ENCODE measurements around the gene STT3B. TPM values are rescaled to one million over a fixed set of nuclear protein-coding genes. Genes with fewer than 3 reads are reported as not detected.

Gene STT3B
- total RNA-seq, 1 donor, result 244 TPM

DNA sequence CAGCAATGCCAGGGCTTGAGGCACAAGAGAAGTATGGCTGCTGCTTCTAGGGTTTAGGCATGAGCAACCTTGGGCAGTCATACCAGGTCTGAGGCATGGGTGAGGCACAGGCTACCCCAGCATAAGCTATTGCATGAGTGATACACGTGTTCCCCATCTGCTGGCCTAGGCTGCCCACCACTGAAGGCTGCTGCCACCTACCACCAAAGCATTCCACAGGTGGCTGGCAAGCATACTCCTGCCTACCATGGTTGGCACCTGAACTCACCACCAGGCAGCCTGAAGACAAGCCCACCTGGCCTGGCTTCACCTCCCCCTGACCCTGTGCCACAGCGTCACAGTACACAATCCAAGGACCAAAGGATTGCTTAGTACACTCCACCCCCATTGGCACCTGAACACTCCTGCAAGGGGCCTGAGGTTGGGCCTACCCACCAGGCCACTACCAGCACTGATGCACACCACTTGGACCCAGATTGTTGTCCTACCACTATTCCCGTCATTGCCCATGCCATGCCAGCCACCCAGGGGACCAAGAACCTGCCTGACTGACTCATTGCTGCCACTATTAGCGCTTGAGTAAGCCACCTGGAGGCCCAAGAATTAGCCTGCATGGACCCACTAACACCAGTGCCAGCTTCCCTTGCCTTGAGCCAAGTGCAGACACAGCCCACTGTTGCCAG lies 115.7 kb downstream of the STT3B start:
- no peak for DNase-seq (ENCODE audit: low read depth)
- no peak overlapping the region for H3K4me3 ChIP-seq (ENCODE audit: low read depth, low read length)
- TF ChIP-seq, protein P1, sequence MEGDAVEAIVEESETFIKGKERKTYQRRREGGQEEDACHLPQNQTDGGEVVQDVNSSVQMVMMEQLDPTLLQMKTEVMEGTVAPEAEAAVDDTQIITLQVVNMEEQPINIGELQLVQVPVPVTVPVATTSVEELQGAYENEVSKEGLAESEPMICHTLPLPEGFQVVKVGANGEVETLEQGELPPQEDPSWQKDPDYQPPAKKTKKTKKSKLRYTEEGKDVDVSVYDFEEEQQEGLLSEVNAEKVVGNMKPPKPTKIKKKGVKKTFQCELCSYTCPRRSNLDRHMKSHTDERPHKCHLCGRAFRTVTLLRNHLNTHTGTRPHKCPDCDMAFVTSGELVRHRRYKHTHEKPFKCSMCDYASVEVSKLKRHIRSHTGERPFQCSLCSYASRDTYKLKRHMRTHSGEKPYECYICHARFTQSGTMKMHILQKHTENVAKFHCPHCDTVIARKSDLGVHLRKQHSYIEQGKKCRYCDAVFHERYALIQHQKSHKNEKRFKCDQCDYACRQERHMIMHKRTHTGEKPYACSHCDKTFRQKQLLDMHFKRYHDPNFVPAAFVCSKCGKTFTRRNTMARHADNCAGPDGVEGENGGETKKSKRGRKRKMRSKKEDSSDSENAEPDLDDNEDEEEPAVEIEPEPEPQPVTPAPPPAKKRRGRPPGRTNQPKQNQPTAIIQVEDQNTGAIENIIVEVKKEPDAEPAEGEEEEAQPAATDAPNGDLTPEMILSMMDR (IDR thresholded peaks at IDR 0.05; ENCODE audit: insufficient read depth, low read depth, low read length), result no peak

DNA sequence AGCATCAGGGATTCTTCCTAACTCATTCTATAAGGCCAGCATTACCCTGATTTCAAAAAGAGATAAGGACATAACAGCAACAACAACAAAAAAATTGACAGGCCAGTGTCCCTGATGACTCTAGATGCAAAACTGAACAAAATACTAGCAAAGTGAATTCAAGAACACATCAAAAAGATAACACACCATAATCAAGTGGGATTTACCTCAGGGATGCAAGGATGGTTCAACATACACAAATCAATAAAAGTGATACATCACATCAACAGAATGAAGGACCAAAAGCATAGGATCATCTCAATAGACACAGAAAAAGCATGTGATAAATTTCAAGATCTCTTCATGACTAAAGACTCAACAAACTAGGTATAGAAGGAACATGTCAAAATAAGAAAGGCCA lies 119.6 kb downstream of the STT3B start:
- H3K4me3 ChIP-seq (ENCODE audit: low read depth, low read length), result no peak overlapping the region
- TF ChIP-seq, protein P1 (IDR thresholded peaks at IDR 0.05; ENCODE audit: insufficient read depth, low read depth, low read length), result no peak

DNA sequence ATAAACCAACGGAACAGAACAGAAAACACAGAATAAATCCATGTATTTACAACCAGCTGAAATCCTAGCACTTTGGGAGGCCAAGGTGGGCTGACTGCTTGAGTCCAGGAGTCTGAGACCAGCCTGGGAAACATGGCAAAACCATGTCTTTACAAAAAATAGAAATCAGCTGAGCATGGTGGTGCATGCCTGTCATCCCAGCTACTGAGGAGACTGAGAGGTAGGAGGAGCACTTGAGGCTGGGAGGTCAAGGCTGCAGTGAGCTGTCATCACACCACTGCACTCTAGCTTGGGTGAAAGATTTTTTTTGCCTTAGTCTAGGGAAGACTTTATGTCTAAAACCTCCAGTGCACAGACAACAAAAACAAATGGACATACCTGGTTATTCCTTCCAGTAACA lies 120.7 kb downstream of the STT3B start:
- no peak overlapping the region for H3K4me3 ChIP-seq (ENCODE audit: low read depth, low read length)
- TF ChIP-seq, protein P1 (IDR thresholded peaks at IDR 0.05; ENCODE audit: insufficient read depth, low read depth, low read length), result no peak
- no peak for DNase-seq (ENCODE audit: low read depth)

More for the DNA sequence above, 119.6 kb downstream of the STT3B start:
- no peak for DNase-seq (ENCODE audit: low read depth)

DNA sequence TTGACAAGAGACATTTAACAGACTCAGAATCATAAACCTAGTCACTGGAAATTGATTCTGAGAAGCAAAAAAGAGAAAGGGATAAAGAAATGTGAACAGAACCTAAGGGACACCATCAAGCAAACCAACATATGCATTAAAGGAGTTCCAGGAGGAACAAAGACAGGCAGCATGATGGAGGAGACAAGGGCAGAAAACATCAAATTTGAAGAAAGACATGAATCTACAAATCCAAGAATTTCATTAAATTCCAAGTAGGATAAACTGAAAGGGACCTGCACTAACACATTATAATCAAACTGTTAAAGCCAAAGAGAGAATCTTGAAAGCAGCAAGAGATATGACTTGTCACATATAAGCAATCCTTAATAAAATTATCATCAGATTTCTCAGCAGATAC lies 122.3 kb downstream of the STT3B start:
- no peak for DNase-seq (ENCODE audit: low read depth)
- TF ChIP-seq, protein P1 (IDR thresholded peaks at IDR 0.05; ENCODE audit: insufficient read depth, low read depth, low read length), result no peak
- no peak overlapping the region for H3K4me3 ChIP-seq (ENCODE audit: low read depth, low read length)

DNA sequence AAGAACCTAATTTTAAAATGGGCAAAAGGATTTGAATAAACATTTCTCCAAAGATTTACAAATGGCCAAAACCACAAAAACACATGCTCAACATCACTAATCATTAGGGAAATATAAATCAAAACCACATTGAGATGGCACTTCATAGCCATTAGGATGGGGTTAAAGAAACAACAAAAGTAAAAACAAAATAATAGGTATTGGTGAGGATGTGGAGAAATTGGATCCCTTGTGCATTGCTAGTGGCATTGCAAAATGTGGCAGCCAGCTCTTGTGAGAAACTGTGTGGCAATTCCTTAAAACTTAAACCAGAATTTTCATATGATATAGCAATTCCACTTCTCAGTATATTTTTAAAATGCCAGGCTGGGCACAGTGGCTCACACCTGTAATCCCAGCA lies 126.5 kb downstream of the STT3B start:
- no peak for DNase-seq (ENCODE audit: low read depth)
- no peak overlapping the region for H3K4me3 ChIP-seq (ENCODE audit: low read depth, low read length)
- TF ChIP-seq, protein P1 (IDR thresholded peaks at IDR 0.05; ENCODE audit: insufficient read depth, low read depth, low read length), result no peak

DNA sequence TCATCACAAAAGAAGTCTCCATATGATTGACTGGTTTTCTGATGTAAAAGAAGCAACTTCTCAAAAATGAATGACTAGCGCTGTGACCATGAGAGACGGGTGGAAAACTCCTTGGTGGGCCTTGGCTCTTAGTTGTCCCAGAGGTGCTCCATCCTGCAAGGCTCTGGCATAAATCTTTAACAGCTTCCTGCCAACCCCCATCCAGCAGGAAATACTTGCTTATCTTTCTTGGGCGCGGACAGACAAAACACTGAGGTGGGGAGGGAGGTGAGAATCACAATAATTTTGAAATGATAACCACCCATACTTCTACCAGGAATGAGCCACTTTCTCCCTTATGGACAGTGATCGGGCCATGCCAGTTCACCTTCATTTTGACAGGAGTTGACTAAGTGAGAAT lies 128.6 kb downstream of the STT3B start:
- no peak overlapping the region for H3K4me3 ChIP-seq (ENCODE audit: low read depth, low read length)
- TF ChIP-seq, protein P1 (IDR thresholded peaks at IDR 0.05; ENCODE audit: insufficient read depth, low read depth, low read length), result no peak
- DNase-seq (ENCODE audit: low read depth), result no peak

Measured in fibroblast of villous mesenchyme (primary cell).